PC-9 (cell line): Measurements from ENCODE around the gene PPP1R7. TPM values are rescaled to one million over a fixed set of nuclear protein-coding genes. Genes with fewer than 3 reads are reported as not detected.

Experiments used
- BruUV-seq: library from RNA; stranded (reverse); fragments of 400-500 nt; replicated peaks from 2 replicates; lab custom pipeline; 2021; lab: Mats Ljungman, UMichigan
- CTCF ChIA-PET: fragments of 300-600 bp; sonication (Branson Sonifier 250); formaldehyde crosslinking; loops from one replicate; lab custom pipeline; 2022; ENCODE audit warnings: antibody characterized with exemption; lab: Charles Lee
- POLR2A ChIA-PET: fragments of 300-600 bp; sonication (Branson Sonifier 250); formaldehyde crosslinking; loops from one replicate; lab custom pipeline; 2022; ENCODE audit warnings: antibody characterized with exemption; ENCODE audit not compliant: unreplicated experiment; lab: Charles Lee
- DNase-seq, 2 experiments: peaks; one replicate each; pipeline versions ENCODE4 v3.0.0 to v3.0.0-alpha.2; 2015 to 2022; ENCODE audit warnings: mixed read lengths in 1 of 2
- H2AFZ ChIP-seq: fragments of 200-600 bp; sonication (generic); 2 replicates; pipeline ENCODE4 v1.8.1; 2017; ENCODE audit warnings: antibody characterized with exemption
- H3F3A ChIP-seq: fragments of 200-600 bp; sonication (generic); 2 replicates; pipeline ENCODE4 v1.8.1; 2017; ENCODE audit warnings: antibody characterized with exemption, mild to moderate bottlenecking, low read depth; ENCODE audit not compliant: insufficient read depth
- H3K27ac ChIP-seq: fragments of 200-600 bp; sonication (generic); 2 replicates; pipeline ENCODE4 v1.6.1; 2016; ENCODE audit warnings: mixed run types
- H3K27me3 ChIP-seq: fragments of 200-600 bp; sonication (generic); 2 replicates; pipeline ENCODE4 v1.6.1; 2016; ENCODE audit warnings: low read depth, mixed run types; ENCODE audit not compliant: insufficient read depth
- H3K36me3 ChIP-seq: fragments of 200-600 bp; sonication (generic); 2 replicates; pipeline ENCODE4 v1.6.1; 2016; ENCODE audit warnings: low read depth, mixed run types
- H3K4me1 ChIP-seq: fragments of 200-600 bp; sonication (generic); replicated peaks from 2 replicates; pipeline ENCODE4 v1.6.1; 2016; ENCODE audit warnings: mixed run types; ENCODE audit not compliant: insufficient read depth
- H3K4me2 ChIP-seq: fragments of 200-600 bp; sonication (generic); 2 replicates; pipeline ENCODE4 v1.6.1; 2017; ENCODE audit warnings: mixed run types
- H3K4me3 ChIP-seq: fragments of 200-600 bp; sonication (generic); 2 replicates; pipeline ENCODE4 v1.6.1; 2016; ENCODE audit warnings: mixed run types
- H3K79me2 ChIP-seq: fragments of 200-600 bp; sonication (generic); 2 replicates; pipeline ENCODE4 v1.6.1; 2017; ENCODE audit warnings: low read depth, mixed run types
- H3K9me2 ChIP-seq: fragments of 200-600 bp; sonication (generic); 2 replicates; pipeline ENCODE4 v1.8.1; 2017; ENCODE audit warnings: mild to moderate bottlenecking; ENCODE audit not compliant: insufficient read depth
- H3K9me3 ChIP-seq: fragments of 200-600 bp; sonication (generic); 2 replicates; pipeline ENCODE4 v1.8.1; 2016; ENCODE audit warnings: low read depth; ENCODE audit not compliant: insufficient read depth
- H4K20me1 ChIP-seq: fragments of 200-600 bp; sonication (generic); 2 replicates; pipeline ENCODE4 v1.8.1; 2017; ENCODE audit not compliant: insufficient read depth
- EZH2 ChIP-seq: fragments of 200-600 bp; sonication (generic); IDR thresholded peaks from 2 replicates; pipeline ENCODE4 v1.8.0; 2017; ENCODE audit warnings: antibody characterized with exemption, low read depth
- intact Hi-C: fragments of 100-400 bp; cut with micrococcal nuclease; formaldehyde crosslinking; loops from one replicate; pipeline ENCODE4 v1.10.0; 2022; ENCODE audit not compliant: unreplicated experiment
- total RNA-seq: library from RNA; stranded (reverse); gene quantifications from 2 replicates; pipeline ENCODE4 v1.2.3, GENCODE V29; 2021
- TF ChIP-seq, protein P1 (sequence below): fragments of 200-600 bp; sonication (generic); conservative IDR thresholded peaks from 2 replicates; pipeline ENCODE4 v1.6.1; 2017; ENCODE audit warnings: mixed run types, antibody characterized with exemption, mild to moderate bottlenecking, moderate library complexity

PPP1R7 gene
- total RNA-seq, 1 experiment from 2014 or later = 113 TPM

DNA sequence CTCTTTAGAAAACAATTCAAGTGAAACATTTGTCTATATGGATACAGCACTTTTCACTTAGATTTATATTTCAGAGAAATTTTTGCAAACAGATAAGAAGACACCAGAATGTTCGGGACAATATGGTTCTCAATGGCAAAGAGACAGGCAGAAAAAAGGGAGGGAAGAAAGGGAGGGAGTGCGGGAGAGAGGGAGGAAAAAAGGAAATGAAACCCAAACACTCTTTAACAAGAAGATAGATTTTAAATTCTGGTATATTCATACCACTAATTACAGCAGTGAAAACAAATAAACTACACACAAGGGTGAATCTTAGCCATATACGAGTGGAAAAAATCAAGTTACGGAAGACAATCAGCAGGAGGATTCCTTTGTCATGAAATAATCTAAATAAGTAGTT is 4.0 kb upstream of the PPP1R7 start:
- ChIA-PET CTCF (no interaction called here), POLR2A (no interaction called here)
- Histone ChIP-seq H3K27ac (no peak overlapping the region), H3K36me3 (0 out of 2 replicates have a peak, but pooled peaks cover 6% of the 10 kb centered on the region), H3F3A (no peaks in the 10 kb centered on the region), H2AFZ (no peak overlapping the region), H3K9me3 (no peaks in the 10 kb centered on the region), H3K4me3 (no peak overlapping the region), H3K9me2 (no peaks in the 10 kb centered on the region), H3K27me3 (no peaks in the 10 kb centered on the region), H4K20me1 (no peaks in the 10 kb centered on the region), H3K4me1 (peaks cover 15% of the 10 kb centered on the region), H3K4me2 (no peak overlapping the region), H3K79me2 (peaks cover 30% of the 10 kb centered on the region)
- BruUV-seq = no TSS peak
- intact Hi-C loops = loop anchor here (5.0 kb wide), 2 partner anchors 44 to 211 kb away; partner anchors contain the start of genes FARP2 and MTERF4
- TF ChIP-seq, protein P1, sequence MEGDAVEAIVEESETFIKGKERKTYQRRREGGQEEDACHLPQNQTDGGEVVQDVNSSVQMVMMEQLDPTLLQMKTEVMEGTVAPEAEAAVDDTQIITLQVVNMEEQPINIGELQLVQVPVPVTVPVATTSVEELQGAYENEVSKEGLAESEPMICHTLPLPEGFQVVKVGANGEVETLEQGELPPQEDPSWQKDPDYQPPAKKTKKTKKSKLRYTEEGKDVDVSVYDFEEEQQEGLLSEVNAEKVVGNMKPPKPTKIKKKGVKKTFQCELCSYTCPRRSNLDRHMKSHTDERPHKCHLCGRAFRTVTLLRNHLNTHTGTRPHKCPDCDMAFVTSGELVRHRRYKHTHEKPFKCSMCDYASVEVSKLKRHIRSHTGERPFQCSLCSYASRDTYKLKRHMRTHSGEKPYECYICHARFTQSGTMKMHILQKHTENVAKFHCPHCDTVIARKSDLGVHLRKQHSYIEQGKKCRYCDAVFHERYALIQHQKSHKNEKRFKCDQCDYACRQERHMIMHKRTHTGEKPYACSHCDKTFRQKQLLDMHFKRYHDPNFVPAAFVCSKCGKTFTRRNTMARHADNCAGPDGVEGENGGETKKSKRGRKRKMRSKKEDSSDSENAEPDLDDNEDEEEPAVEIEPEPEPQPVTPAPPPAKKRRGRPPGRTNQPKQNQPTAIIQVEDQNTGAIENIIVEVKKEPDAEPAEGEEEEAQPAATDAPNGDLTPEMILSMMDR = no peak
- no peak for TF ChIP-seq EZH2
- no peak for DNase-seq

DNA sequence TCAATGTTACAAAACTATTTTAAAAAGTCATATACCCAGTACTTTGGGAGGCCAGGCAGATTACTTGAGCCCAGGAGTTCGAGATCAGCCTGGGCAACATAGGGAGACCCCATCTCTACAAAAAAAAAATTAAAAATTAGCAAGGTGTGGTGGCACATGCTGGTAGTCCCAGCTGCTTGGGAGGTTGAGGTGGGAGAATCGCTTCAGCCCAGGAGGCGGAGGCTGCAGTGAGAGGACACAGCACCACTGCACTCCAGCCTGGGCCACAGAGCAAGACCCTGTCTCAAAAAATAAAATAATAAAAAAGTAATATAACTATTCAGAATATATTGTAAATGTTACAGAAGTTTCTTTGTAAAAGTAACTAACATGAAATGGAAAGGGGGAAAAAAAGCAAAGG is 2.9 kb upstream of the PPP1R7 start:
- H3F3A ChIP-seq = no peaks in the 10 kb centered on the region
- no peak overlapping the region for H2AFZ ChIP-seq
- no peak overlapping the region for H3K4me2 ChIP-seq
- ChIA-PET POLR2A (no interaction called here), CTCF (interaction anchor here (0.9 kb wide), 1 partner anchor 69 kb away, joined by 5 read pairs; no protein-coding TSS in a partner anchor)
- H3K27me3 ChIP-seq = no peaks in the 10 kb centered on the region
- peaks cover 41% of the 10 kb centered on the region for H3K79me2 ChIP-seq
- H3K4me3 ChIP-seq = no peak overlapping the region
- H3K9me2 ChIP-seq = no peaks in the 10 kb centered on the region
- no peaks in the 10 kb centered on the region for H3K9me3 ChIP-seq
- BruUV-seq = no TSS peak
- no peak for TF ChIP-seq EZH2
- TF ChIP-seq, protein P1 = no peak
- H4K20me1 ChIP-seq = no peaks in the 10 kb centered on the region
- 0 out of 2 replicates have a peak, but pooled peaks cover 4% of the 10 kb centered on the region for H3K36me3 ChIP-seq
- no peak overlapping the region for H3K27ac ChIP-seq
- intact Hi-C loops = loop anchor here (5.0 kb wide), 2 partner anchors 45 to 210 kb away; partner anchors contain the start of genes FARP2 and MTERF4
- DNase-seq = no peak
- H3K4me1 ChIP-seq = peaks cover 17% of the 10 kb centered on the region

DNA sequence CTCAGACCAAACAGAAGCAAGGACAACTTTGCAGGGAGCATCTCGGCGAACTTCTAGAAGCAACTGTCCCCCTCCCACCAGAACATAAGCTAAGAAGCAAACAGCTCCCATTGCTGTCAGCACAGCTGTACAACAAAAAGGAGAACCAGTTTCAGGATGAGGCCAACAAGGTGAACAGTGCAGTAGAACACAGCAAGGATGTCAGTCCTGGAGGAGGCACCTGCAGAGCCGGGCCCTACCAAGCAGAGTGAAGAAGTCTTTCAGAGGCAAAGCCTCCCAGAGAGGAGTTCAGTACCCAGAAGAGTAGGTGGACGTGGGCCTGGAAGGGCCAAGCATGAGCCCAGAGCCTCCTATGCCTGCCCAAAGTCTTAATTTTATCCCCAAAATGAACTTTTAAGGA is 2.0 kb upstream of the PPP1R7 start:
- H3K9me2 ChIP-seq = no peaks in the 10 kb centered on the region
- no peak overlapping the region for H3K27ac ChIP-seq
- H2AFZ ChIP-seq = peak overlapping the region; percentile 94
- H3K36me3 ChIP-seq = 0 out of 2 replicates have a peak, but pooled peaks cover 2% of the 10 kb centered on the region
- peaks cover 50% of the 10 kb centered on the region for H3K79me2 ChIP-seq
- peak overlapping the region; percentile 93 for H3K4me2 ChIP-seq
- peak overlapping the region; percentile 76 for H3K4me3 ChIP-seq
- intact Hi-C loops = loop anchor here (2.0 to 5.0 kb wide), 3 partner anchors 46 to 297 kb away; partner anchors contain the start of genes FARP2 and MTERF4
- no peaks in the 10 kb centered on the region for H3K9me3 ChIP-seq
- H3F3A ChIP-seq = no peaks in the 10 kb centered on the region
- no peaks in the 10 kb centered on the region for H4K20me1 ChIP-seq
- DNase-seq = no peak
- no peaks in the 10 kb centered on the region for H3K27me3 ChIP-seq
- peaks cover 17% of the 10 kb centered on the region for H3K4me1 ChIP-seq
- CTCF ChIA-PET = interaction anchor here (0.6 kb wide), 1 partner anchor 234 kb away, joined by 6 read pairs; no protein-coding TSS in a partner anchor
- BruUV-seq = TSS peak; percentile 40
- POLR2A ChIA-PET = interaction anchor here (0.6 kb wide), 2 partner anchors 250 to 591 kb away, joined by 4 to 6 read pairs; no protein-coding TSS in a partner anchor
- TF ChIP-seq, protein P1 = no peak
- no peak for TF ChIP-seq EZH2
